GM12878 (cell line): ENCODE results near the gene MTMR8. TPM values are rescaled to one million over a fixed set of nuclear protein-coding genes. Genes with fewer than 3 reads are reported as not detected.

Experiments used
- ATAC-seq: fragments of 200-7000 bp; cut with Tn5 transposase; 3 replicates; pipeline ENCODE4 v1.9.1; 2020; ENCODE audit warnings: mild to moderate bottlenecking, moderate library complexity
- BruUV-seq: library from RNA; stranded (reverse); fragments of 400-500 nt; replicated peaks from 2 replicates; lab custom pipeline; 2021; lab: Mats Ljungman, UMichigan
- CTCF ChIA-PET: fragments of 300-600 bp; sonication (Branson Sonifier 250); formaldehyde crosslinking; extraction: SDS; loops from one replicate; lab custom pipeline; 2021; ENCODE audit warnings: inconsistent platforms; lab: Yijun Ruan, JAX
- POLR2A ChIA-PET: fragments of 350-600 bp; formaldehyde crosslinking; extraction: SDS; loops from one replicate; lab custom pipeline; 2021; ENCODE audit warnings: inconsistent platforms; lab: Charles Lee
- RAD21 ChIA-PET: fragments of 300-600 bp; sonication (Branson Sonifier 250); formaldehyde crosslinking; loops from one replicate; lab custom pipeline; 2023; ENCODE audit warnings: antibody characterized with exemption; ENCODE audit not compliant: unreplicated experiment; lab: Charles Lee
- SMC1A ChIA-PET: fragments of 300-600 bp; sonication (Branson Sonifier 250); formaldehyde crosslinking; loops from one replicate; lab custom pipeline; 2023; ENCODE audit not compliant: unreplicated experiment, uncharacterized antibody; lab: Charles Lee
- DNase-seq: peaks from one replicate; pipeline ENCODE4 v3.0.0-alpha.2; 2011; ENCODE audit warnings: low read depth, low spot score
- FAIRE-seq: peaks from 3 replicates; lab custom pipeline; 2011; peaks lifted over from hg19 to GRCh38; lab: Jason Lieb, UNC
- H2AFZ ChIP-seq: 2 replicates; pipeline ENCODE4 v1.6.0; 2011; ENCODE audit warnings: low read depth, low read length, control low read depth; ENCODE audit not compliant: control insufficient read depth
- H3K27ac ChIP-seq: 2 replicates; pipeline ENCODE4 v1.5.1; 2011; ENCODE audit warnings: control low read depth; ENCODE audit not compliant: control insufficient read depth, insufficient read depth
- H3K27me3 ChIP-seq, 2 experiments: replicated peaks in 1 of 2; 2 replicates each; pipeline versions ENCODE4 v1.6.0 to v1.6.1; 2011; ENCODE audit warnings: low read length in 1 of 2; ENCODE audit not compliant: control insufficient read depth in 2 of 2, insufficient read depth in 2 of 2
- H3K36me3 ChIP-seq, 2 experiments: 2 replicates each; pipeline ENCODE4 v1.5.1; 2011; ENCODE audit warnings: low read length in 1 of 2; ENCODE audit not compliant: control insufficient read depth in 2 of 2, insufficient read depth in 2 of 2
- H3K4me1 ChIP-seq: 2 replicates; pipeline ENCODE4 v1.6.1; 2011; ENCODE audit warnings: mild to moderate bottlenecking, low read length, moderate library complexity, mixed read lengths; ENCODE audit not compliant: control insufficient read depth, insufficient read depth
- H3K4me2 ChIP-seq: 2 replicates; pipeline ENCODE4 v1.6.0; 2011; ENCODE audit warnings: control low read depth; ENCODE audit not compliant: control insufficient read depth, insufficient read depth
- H3K4me3 ChIP-seq: fragments of 200-600 bp; sonication (generic); 2 replicates; pipeline ENCODE4 v1.5.1; 2016
- H3K79me2 ChIP-seq: 2 replicates; pipeline ENCODE4 v1.6.0; 2011; ENCODE audit warnings: low read length; ENCODE audit not compliant: control insufficient read depth, insufficient read depth
- H3K9ac ChIP-seq: 2 replicates; pipeline ENCODE4 v1.8.0; 2011; ENCODE audit warnings: low read length, control low read depth, mixed read lengths; ENCODE audit not compliant: control insufficient read depth, insufficient read depth
- H3K9me3 ChIP-seq: replicated peaks from 3 replicates; pipeline ENCODE4 v1.5.1; 2011; ENCODE audit warnings: mild to moderate bottlenecking, low read length; ENCODE audit not compliant: control insufficient read depth, insufficient read depth
- H4K20me1 ChIP-seq: 2 replicates; pipeline ENCODE4 v1.6.0; 2011; ENCODE audit not compliant: control insufficient read depth, insufficient read depth
- SREBF1 ChIP-seq: IDR thresholded peaks from 2 replicates; pipeline ENCODE4 v1.6.1; 2012; ENCODE audit warnings: mild to moderate bottlenecking, low read length
- WGBS: methylation state at CpG from one replicate; pipeline ENCODE4 v1.1.6; 2016; ENCODE audit warnings: low lambda C conversion rate; ENCODE audit not compliant: insufficient replicate concordance, insufficient coverage; ENCODE audit errors: missing lambda C conversion rate; 5-methylcytosine and 5-hydroxymethylcytosine counted together
- in situ Hi-C: fragments of 300-500 bp; cut with MboI; formaldehyde crosslinking; loops from 9 replicates; pipeline ENCODE4 v1.14.3; 2018; ENCODE audit warnings: mixed read lengths
- intact Hi-C: fragments of 100-400 bp; cut with micrococcal nuclease; formaldehyde crosslinking; loops from one replicate; pipeline ENCODE4 v1.14.2; 2022; ENCODE audit not compliant: unreplicated experiment
- polyA plus RNA-seq, 11 experiments: library from polyadenylated mRNA; depleted of rRNA in 4 of 11; unstranded in 6 of 11; stranded (reverse) in 5 of 11; fragments of >200 nt; fragmentation: Nextera tagmentation in 4 of 11; fragmentation: Illumina TruSeq in 1 of 11; extraction: Ambion mirVana in 4 of 11; extraction: Trizol in 1 of 11; gene quantifications; 1 replicate in 1 of 11; 2 replicates in 10 of 11; pipeline versions ENCODE4 v1.2.1 to v1.2.3, GENCODE V29; 2011 to 2016; ENCODE audit warnings: inconsistent platforms in 2 of 11, missing spikeins in 2 of 11, low read depth in 1 of 11
- total RNA-seq, 4 experiments: library from RNA; depleted of rRNA in 3 of 4; stranded (reverse); fragments of >200 nt in 3 of 4; fragmentation: Illumina TruSeq in 1 of 4; extraction: Trizol in 1 of 4; gene quantifications; 2 replicates each; pipeline versions ENCODE4 v1.2.1 to v1.2.3, GENCODE V29; 2013 to 2021
- TF ChIP-seq, protein P1 (sequence below): IDR thresholded peaks from 2 replicates; pipeline ENCODE4 v1.6.1; 2011; ENCODE audit warnings: mild to moderate bottlenecking, low read depth, low read length, moderate library complexity; ENCODE audit not compliant: insufficient replicate concordance
- TF ChIP-seq, protein P2 (sequence below), 3 experiments: IDR thresholded peaks in 2 of 3; conservative IDR thresholded peaks in 1 of 3; 2 replicates each; pipeline ENCODE4 v1.5.1; 2011; ENCODE audit warnings: low read depth in 3 of 3, low read length in 3 of 3, mild to moderate bottlenecking in 3 of 3, control low read depth in 2 of 3, moderate library complexity in 2 of 3, inconsistent platforms in 1 of 3, mixed read lengths in 1 of 3; ENCODE audit not compliant: control insufficient read depth in 2 of 3, insufficient read depth in 1 of 3; ENCODE audit errors: extremely low read depth in 1 of 3

Gene MTMR8
- total and polyA plus RNA-seq, 10 of the 15 experiments (the other 5 are each of a cell fraction or from before 2014, with no cell fraction given): 2.0 to 4.7 (median 3.6) TPM

- intact Hi-C loops: no loop called here
- ChIA-PET CTCF (no interaction called here), RAD21 (no interaction called here)
- Histone ChIP-seq H3K4me3 (no peak overlapping the region), H4K20me1 (no peaks in the 10 kb centered on the region), H3K36me3 (no peaks in the 10 kb centered on the region)
- no peak for DNase-seq
- no TSS peak for BruUV-seq
- TF ChIP-seq, protein P1, sequence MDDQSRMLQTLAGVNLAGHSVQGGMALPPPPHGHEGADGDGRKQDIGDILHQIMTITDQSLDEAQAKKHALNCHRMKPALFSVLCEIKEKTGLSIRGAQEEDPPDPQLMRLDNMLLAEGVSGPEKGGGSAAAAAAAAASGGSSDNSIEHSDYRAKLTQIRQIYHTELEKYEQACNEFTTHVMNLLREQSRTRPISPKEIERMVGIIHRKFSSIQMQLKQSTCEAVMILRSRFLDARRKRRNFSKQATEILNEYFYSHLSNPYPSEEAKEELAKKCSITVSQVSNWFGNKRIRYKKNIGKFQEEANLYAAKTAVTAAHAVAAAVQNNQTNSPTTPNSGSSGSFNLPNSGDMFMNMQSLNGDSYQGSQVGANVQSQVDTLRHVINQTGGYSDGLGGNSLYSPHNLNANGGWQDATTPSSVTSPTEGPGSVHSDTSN: no peak
- TF ChIP-seq, protein P2, sequence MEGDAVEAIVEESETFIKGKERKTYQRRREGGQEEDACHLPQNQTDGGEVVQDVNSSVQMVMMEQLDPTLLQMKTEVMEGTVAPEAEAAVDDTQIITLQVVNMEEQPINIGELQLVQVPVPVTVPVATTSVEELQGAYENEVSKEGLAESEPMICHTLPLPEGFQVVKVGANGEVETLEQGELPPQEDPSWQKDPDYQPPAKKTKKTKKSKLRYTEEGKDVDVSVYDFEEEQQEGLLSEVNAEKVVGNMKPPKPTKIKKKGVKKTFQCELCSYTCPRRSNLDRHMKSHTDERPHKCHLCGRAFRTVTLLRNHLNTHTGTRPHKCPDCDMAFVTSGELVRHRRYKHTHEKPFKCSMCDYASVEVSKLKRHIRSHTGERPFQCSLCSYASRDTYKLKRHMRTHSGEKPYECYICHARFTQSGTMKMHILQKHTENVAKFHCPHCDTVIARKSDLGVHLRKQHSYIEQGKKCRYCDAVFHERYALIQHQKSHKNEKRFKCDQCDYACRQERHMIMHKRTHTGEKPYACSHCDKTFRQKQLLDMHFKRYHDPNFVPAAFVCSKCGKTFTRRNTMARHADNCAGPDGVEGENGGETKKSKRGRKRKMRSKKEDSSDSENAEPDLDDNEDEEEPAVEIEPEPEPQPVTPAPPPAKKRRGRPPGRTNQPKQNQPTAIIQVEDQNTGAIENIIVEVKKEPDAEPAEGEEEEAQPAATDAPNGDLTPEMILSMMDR (IDR thresholded peaks at IDR 0.05 in 2 of 3, conservative IDR thresholded peaks at IDR 0.05 in 1 of 3; ENCODE audit: control insufficient read depth in 2 of 3, extremely low read depth in 1 of 3, insufficient read depth in 1 of 3, low read depth in 3 of 3, low read length in 3 of 3): 0 out of 6 replicates have a peak, but pooled peaks of 1 of the 3 experiments have one; percentile 2
- TF ChIP-seq SREBF1: no peak
- TF ChIP-seq, all 136 proteins: peak for 1
- no peak for FAIRE-seq
- Histone ChIP-seq H3K79me2 (no peaks in the 10 kb centered on the region), H3K27ac (no peak overlapping the region), H3K9ac (no peak overlapping the region), H3K4me2 (no peak overlapping the region), H3K4me1 (no peaks in the 10 kb centered on the region), H2AFZ (no peak overlapping the region), H3K27me3 (no peaks in the 10 kb centered on the region), H3K9me3 (no peaks in the 10 kb centered on the region)
- ATAC-seq: no peak
- ChIA-PET POLR2A (no interaction called here), SMC1A (no interaction called here)
- in situ Hi-C loops: no loop called here
- 3% methylated on average over 3 of the region's 3 CpGs for WGBS
Measured at GRCh38 chrX:64229154-64229553, 166.1 kb downstream of the MTMR8 start.

Other genes starting within 250 kb of the MTMR8 start
- gene AMER1, start 189.7 kb downstream of the MTMR8 start, total RNA-seq (2014; rRNA removed): 5.4 and 5.5 TPM in 2 replicates
- gene AMER1, start 189.7 kb downstream of the MTMR8 start, total RNA-seq (2014; rRNA removed; fragmentation: Illumina TruSeq; extraction: Trizol): 4.8 and 5.3 TPM in 2 replicates
- gene AMER1, start 189.7 kb downstream of the MTMR8 start, total RNA-seq (2021): 6.2 and 6.3 TPM in 2 replicates
- 3.1 and 3.7 TPM in 2 replicates for gene AMER1, start 189.7 kb downstream of the MTMR8 start, polyA plus RNA-seq (2011; rRNA removed)
- gene AMER1, start 189.7 kb downstream of the MTMR8 start, polyA plus RNA-seq (2014; fragmentation: Illumina TruSeq; extraction: Trizol): 5.7 and 6.1 TPM in 2 replicates
- gene AMER1, start 189.7 kb downstream of the MTMR8 start, polyA plus RNA-seq (2014; fragmentation: Nextera tagmentation; extraction: Ambion mirVana): under 1 TPM; 0.31 to 0.40 TPM
- gene AMER1, start 189.7 kb downstream of the MTMR8 start, polyA plus RNA-seq (2014; rRNA removed): 4.3 and 4.7 TPM in 2 replicates
- gene AMER1, start 189.7 kb downstream of the MTMR8 start, polyA plus RNA-seq (2016; fragmentation: Nextera tagmentation; extraction: Ambion mirVana): under 1 TPM; 0.16 to 0.23 TPM
- gene ASB12, start 164.8 kb downstream of the MTMR8 start, total RNA-seq (2014; rRNA removed): not detected in 2 replicates
- gene ASB12, start 164.8 kb downstream of the MTMR8 start, total RNA-seq (2014; rRNA removed; fragmentation: Illumina TruSeq; extraction: Trizol): not detected in 2 replicates
- not detected in 2 replicates for gene ASB12, start 164.8 kb downstream of the MTMR8 start, total RNA-seq (2021)
- 0.09 and 0.35 TPM in 2 replicates for gene ASB12, start 164.8 kb downstream of the MTMR8 start, polyA plus RNA-seq (2011; rRNA removed)
- 0.07 TPM in 1 of 2 replicates, not detected in the other for gene ASB12, start 164.8 kb downstream of the MTMR8 start, polyA plus RNA-seq (2014; fragmentation: Illumina TruSeq; extraction: Trizol)
- under 1 TPM in 1 of 2 experiments, not detected in 1; 0.15 TPM for gene ASB12, start 164.8 kb downstream of the MTMR8 start, polyA plus RNA-seq (2014; fragmentation: Nextera tagmentation; extraction: Ambion mirVana)
- gene ASB12, start 164.8 kb downstream of the MTMR8 start, polyA plus RNA-seq (2014; rRNA removed): 0.14 TPM in 1 of 2 replicates, not detected in the other
- not detected for gene ASB12, start 164.8 kb downstream of the MTMR8 start, polyA plus RNA-seq (2016; fragmentation: Nextera tagmentation; extraction: Ambion mirVana)